OCI-LY7 (cell line): Measurements from ENCODE around the gene TSPAN5.

Source experiments
- EZH2phosphoT487 ChIP-seq: fragments of 200-600 bp; sonication (generic); IDR thresholded peaks from 2 replicates; pipeline ENCODE4 v1.6.1; 2018; ENCODE audit warnings: low read depth, borderline replicate concordance, mild to moderate bottlenecking, mixed run types, antibody characterized with exemption, low read length, moderate library complexity, mixed read lengths
- TF ChIP-seq, protein P1 (sequence below): fragments of 200-600 bp; sonication (generic); conservative IDR thresholded peaks from 2 replicates; pipeline ENCODE4 v1.5.1; 2014; ENCODE audit warnings: mild to moderate bottlenecking, antibody characterized with exemption, low read length, moderate library complexity, mixed read lengths

DNA sequence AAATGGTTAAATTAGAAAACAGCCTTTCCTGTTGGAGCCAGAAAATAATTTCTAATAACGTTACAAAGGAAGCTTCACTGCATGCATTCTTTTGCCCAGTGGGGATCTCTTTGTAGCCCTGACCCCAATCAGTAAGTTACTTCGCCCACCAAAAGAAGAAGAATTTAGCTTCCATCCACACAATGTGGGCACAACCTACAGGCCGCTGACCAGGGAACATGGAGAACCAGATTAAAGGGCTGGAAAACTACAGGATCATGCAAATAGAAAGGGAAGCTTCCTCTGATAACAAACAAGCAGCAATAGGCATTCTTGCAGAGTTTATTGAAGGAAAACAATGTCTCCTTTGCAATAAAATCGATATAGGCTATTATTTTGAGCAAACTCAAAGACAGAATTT is 21.3 kb upstream of the TSPAN5 start:
- TF ChIP-seq, protein P1, sequence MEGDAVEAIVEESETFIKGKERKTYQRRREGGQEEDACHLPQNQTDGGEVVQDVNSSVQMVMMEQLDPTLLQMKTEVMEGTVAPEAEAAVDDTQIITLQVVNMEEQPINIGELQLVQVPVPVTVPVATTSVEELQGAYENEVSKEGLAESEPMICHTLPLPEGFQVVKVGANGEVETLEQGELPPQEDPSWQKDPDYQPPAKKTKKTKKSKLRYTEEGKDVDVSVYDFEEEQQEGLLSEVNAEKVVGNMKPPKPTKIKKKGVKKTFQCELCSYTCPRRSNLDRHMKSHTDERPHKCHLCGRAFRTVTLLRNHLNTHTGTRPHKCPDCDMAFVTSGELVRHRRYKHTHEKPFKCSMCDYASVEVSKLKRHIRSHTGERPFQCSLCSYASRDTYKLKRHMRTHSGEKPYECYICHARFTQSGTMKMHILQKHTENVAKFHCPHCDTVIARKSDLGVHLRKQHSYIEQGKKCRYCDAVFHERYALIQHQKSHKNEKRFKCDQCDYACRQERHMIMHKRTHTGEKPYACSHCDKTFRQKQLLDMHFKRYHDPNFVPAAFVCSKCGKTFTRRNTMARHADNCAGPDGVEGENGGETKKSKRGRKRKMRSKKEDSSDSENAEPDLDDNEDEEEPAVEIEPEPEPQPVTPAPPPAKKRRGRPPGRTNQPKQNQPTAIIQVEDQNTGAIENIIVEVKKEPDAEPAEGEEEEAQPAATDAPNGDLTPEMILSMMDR, result no peak
- no peak for TF ChIP-seq EZH2phosphoT487
